Parathyroid adenoma (tissue), 2 donors: Measurements from ENCODE around the gene HIF1A.

Source experiments
- H2AFZ ChIP-seq: fragments of 300-600 bp; sonication (generic); one replicate; pipeline ENCODE4 v1.7.0; 2017; ENCODE audit warnings: antibody characterized with exemption, mild to moderate bottlenecking
- H3K27ac ChIP-seq: fragments of 300-600 bp; sonication (generic); one replicate; pipeline ENCODE4 v1.7.0; 2017
- H3K27me3 ChIP-seq: fragments of 300-600 bp; sonication (generic); one replicate; pipeline ENCODE4 v1.7.0; 2017; ENCODE audit warnings: low read length; ENCODE audit not compliant: control insufficient read depth, insufficient read depth
- H3K36me3 ChIP-seq: fragments of 300-600 bp; sonication (generic); one replicate; pipeline ENCODE4 v1.7.0; 2017; ENCODE audit warnings: low read length; ENCODE audit not compliant: control insufficient read depth, insufficient read depth
- H3K4me1 ChIP-seq: fragments of 300-600 bp; sonication (generic); one replicate; pipeline ENCODE4 v1.7.0; 2017; ENCODE audit warnings: control low read depth
- H3K4me2 ChIP-seq: fragments of 300-600 bp; sonication (generic); one replicate; pipeline ENCODE4 v1.7.0; 2017; ENCODE audit warnings: low read length
- H3K4me3 ChIP-seq: fragments of 300-600 bp; sonication (generic); one replicate; pipeline ENCODE4 v1.7.0; 2017; ENCODE audit warnings: low read depth, low read length
- H3K79me2 ChIP-seq: fragments of 300-600 bp; sonication (generic); one replicate; pipeline ENCODE4 v1.7.0; 2017; ENCODE audit warnings: control low read depth
- H3K9ac ChIP-seq: fragments of 300-600 bp; sonication (generic); one replicate; pipeline ENCODE4 v1.7.0; 2017; ENCODE audit warnings: mild to moderate bottlenecking
- H3K9me3 ChIP-seq: fragments of 300-600 bp; sonication (generic); one replicate; pipeline ENCODE4 v1.7.0; 2017; ENCODE audit warnings: low read length; ENCODE audit not compliant: control insufficient read depth
- CTCF ChIP-seq: fragments of 300-600 bp; sonication (generic); IDR thresholded peaks from one replicate; pipeline ENCODE4 v1.7.0; 2017; ENCODE audit warnings: antibody characterized with exemption, mild to moderate bottlenecking
- donor health status: primary hyperparathyroidism.

The HIF1A gene

GRCh38 chr14:61698206-61698980 lies 3.1 kb downstream of the HIF1A start:
- no peak for TF ChIP-seq CTCF
- Histone ChIP-seq H3K27me3 (no peaks in the 10 kb centered on the region), H3K9ac (no peak overlapping the region), H3K36me3 (no peaks in the 10 kb centered on the region), H3K79me2 (peaks cover 38% of the 10 kb centered on the region), H3K4me2 (peak overlapping the region; percentile 89), H3K4me3 (peak overlapping the region; percentile 79), H3K27ac (no peak overlapping the region), H3K9me3 (no peaks in the 10 kb centered on the region), H3K4me1 (peaks cover 7% of the 10 kb centered on the region), H2AFZ (no peak overlapping the region)

GRCh38 chr14:61699027-61699426 lies 3.7 kb downstream of the HIF1A start:
- H3K4me3 ChIP-seq: peak overlapping the region; percentile 79
- peaks cover 43% of the 10 kb centered on the region for H3K79me2 ChIP-seq
- H3K9me3 ChIP-seq: no peaks in the 10 kb centered on the region
- no peak overlapping the region for H3K9ac ChIP-seq
- H3K27ac ChIP-seq: no peak overlapping the region
- H3K4me2 ChIP-seq: peak overlapping the region; percentile 35
- peaks cover 9% of the 10 kb centered on the region for H3K4me1 ChIP-seq
- no peak overlapping the region for H2AFZ ChIP-seq
- no peaks in the 10 kb centered on the region for H3K36me3 ChIP-seq
- TF ChIP-seq CTCF: no peak
- H3K27me3 ChIP-seq: no peaks in the 10 kb centered on the region

GRCh38 chr14:61700104-61700886 lies 5.0 kb downstream of the HIF1A start:
- no peak for TF ChIP-seq CTCF

GRCh38 chr14:61701946-61702345 lies 6.6 kb downstream of the HIF1A start:
- Histone ChIP-seq H3K27ac (no peak overlapping the region), H3K4me3 (no peak overlapping the region), H3K27me3 (no peaks in the 10 kb centered on the region), H3K36me3 (no peaks in the 10 kb centered on the region), H3K4me1 (peaks cover 7% of the 10 kb centered on the region), H3K4me2 (no peak overlapping the region), H3K9me3 (no peaks in the 10 kb centered on the region), H3K79me2 (peaks cover 48% of the 10 kb centered on the region), H3K9ac (no peak overlapping the region), H2AFZ (no peak overlapping the region)
- no peak for TF ChIP-seq CTCF

More at GRCh38 chr14:61700104-61700886, 5.0 kb downstream of the HIF1A start:
- H2AFZ ChIP-seq: no peak overlapping the region
- H3K9ac ChIP-seq: no peak overlapping the region
- no peaks in the 10 kb centered on the region for H3K36me3 ChIP-seq
- H3K9me3 ChIP-seq: no peaks in the 10 kb centered on the region
- no peaks in the 10 kb centered on the region for H3K27me3 ChIP-seq
- H3K4me1 ChIP-seq: peaks cover 9% of the 10 kb centered on the region
- no peak overlapping the region for H3K4me2 ChIP-seq
- H3K27ac ChIP-seq: no peak overlapping the region
- no peak overlapping the region for H3K4me3 ChIP-seq
- H3K79me2 ChIP-seq: peaks cover 52% of the 10 kb centered on the region
